ENCODE results near the gene OGA.
"Not testable (repeated sequence)": the region's sequence is repeated elsewhere in the genome, so short reads cannot be mapped to it uniquely, and the experiment has no call there.

OGA gene

DNA sequence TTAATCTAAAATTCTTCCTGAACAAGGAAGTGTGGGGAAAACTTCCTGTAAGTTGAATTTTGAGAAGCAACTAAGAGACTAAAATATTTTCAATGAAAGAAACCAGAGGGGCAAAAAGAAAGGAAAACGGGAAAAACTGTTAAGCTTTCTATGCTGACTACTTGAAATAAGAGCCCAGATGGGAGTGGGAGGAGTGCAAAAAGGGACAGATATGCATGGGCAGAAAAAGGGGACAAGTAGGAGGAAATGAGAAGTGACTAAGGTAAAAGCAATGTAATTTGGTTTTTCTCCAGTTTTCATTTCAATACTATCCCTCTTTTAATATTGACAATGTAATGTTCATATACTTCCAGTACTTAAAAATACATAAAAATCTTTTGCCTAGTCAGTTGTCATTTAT is 11.1 kb downstream of the OGA start:
- no peak overlapping the region for H3K4me3 ChIP-seq (ENCODE audit: low read length)
- no peak for TF ChIP-seq CTCF (conservative IDR thresholded peaks at IDR 0.05; ENCODE audit: low read length)
- no peak for DNase-seq (ENCODE audit: low read depth)

- TF ChIP-seq CTCF (conservative IDR thresholded peaks at IDR 0.05; ENCODE audit: low read length) = no peak
- no peak for DNase-seq (ENCODE audit: low read depth)
- no peak overlapping the region for H3K4me3 ChIP-seq (ENCODE audit: low read length)
Measured at GRCh38 chr10:101803511-101803910, 14.7 kb downstream of the OGA start.

- no peak overlapping the region for H3K4me3 ChIP-seq (ENCODE audit: low read length)
- TF ChIP-seq CTCF (conservative IDR thresholded peaks at IDR 0.05; ENCODE audit: low read length) = no peak
- no peak for DNase-seq (ENCODE audit: low read depth)
Measured at GRCh38 chr10:101797403-101798059, 20.7 kb downstream of the OGA start.

DNA sequence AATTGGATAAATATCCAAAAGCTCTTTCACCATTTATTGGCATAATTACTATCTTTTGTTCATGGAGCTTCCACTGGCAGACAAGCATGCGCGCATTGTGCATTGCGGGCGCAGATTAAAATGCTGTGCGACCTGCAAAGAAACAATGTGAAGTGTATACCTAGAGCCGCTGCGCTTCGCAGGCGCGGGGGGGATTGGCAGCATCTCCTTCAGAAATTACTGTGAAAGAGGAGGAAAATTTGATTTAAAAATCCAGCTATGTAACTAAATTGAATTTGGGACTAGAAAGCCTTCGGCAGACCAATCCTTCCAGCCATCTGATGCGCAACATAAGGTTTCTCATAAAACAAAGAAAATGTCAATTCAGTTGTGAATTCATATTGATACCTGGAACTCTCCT is 24.7 kb downstream of the OGA start:
- H3K4me3 ChIP-seq (ENCODE audit: low read length) = no peak overlapping the region
- TF ChIP-seq CTCF (conservative IDR thresholded peaks at IDR 0.05; ENCODE audit: low read length) = no peak
- DNase-seq (ENCODE audit: low read depth) = no peak

GRCh38 chr10:101789686-101790085 is 28.6 kb downstream of the OGA start:
- H3K4me3 ChIP-seq (ENCODE audit: low read length) = no peak overlapping the region
- DNase-seq (ENCODE audit: low read depth) = no peak
- no peak for TF ChIP-seq CTCF (conservative IDR thresholded peaks at IDR 0.05; ENCODE audit: low read length)

GRCh38 chr10:101789231-101789630 is 29.0 kb downstream of the OGA start:
- DNase-seq (ENCODE audit: low read depth); H3K4me3 ChIP-seq (ENCODE audit: low read length): not testable (repeated sequence)

- H3K4me3 ChIP-seq (ENCODE audit: low read length) = no peak overlapping the region
- DNase-seq (ENCODE audit: low read depth) = no peak
- no peak for TF ChIP-seq CTCF (conservative IDR thresholded peaks at IDR 0.05; ENCODE audit: low read length)
Measured at GRCh38 chr10:101785801-101786200, 32.4 kb downstream of the OGA start.

DNA sequence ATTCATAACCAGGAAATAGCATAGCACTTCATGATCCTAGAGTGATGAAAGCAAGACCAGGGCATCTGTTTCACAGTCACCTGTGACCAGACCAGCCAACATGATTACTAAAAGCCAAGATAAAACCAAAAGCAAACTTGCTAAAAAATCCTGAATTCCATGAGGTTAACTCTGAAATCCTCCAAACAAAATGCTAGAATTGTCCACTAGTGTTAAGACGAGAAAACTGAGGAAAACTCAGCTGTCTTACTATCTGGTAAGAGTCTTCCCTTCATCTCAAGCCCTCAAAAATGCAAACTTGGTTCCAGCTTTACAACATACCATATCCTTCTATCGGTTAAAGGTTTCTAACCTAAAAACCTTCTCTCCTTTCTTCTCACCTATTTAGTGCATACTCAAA is 33.7 kb downstream of the OGA start:
- no peak overlapping the region for H3K4me3 ChIP-seq (ENCODE audit: low read length)
- no peak for TF ChIP-seq CTCF (conservative IDR thresholded peaks at IDR 0.05; ENCODE audit: low read length)
- DNase-seq (ENCODE audit: low read depth) = no peak

Data from AG10803 (cell line).